IMR-90 (cell line): ENCODE data around the gene TTC21A. TPM values are rescaled to one million over a fixed set of nuclear protein-coding genes. Genes with fewer than 3 reads are reported as not detected.

Source experiments
- ATAC-seq: fragments of 200-7000 bp; cut with Tn5 transposase; 2 replicates; pipeline ENCODE4 v1.9.1; 2020; ENCODE audit warnings: low read depth, mild to moderate bottlenecking, moderate library complexity
- BruUV-seq: library from RNA; stranded (reverse); fragments of 400-500 nt; replicated peaks from 2 replicates; lab custom pipeline; 2021; lab: Mats Ljungman, UMichigan
- CTCF ChIA-PET: fragments of 300-600 bp; formaldehyde crosslinking; extraction: SDS; loops from one replicate; lab custom pipeline; 2021; ENCODE audit warnings: antibody characterized with exemption; lab: Yijun Ruan, JAX
- POLR2A ChIA-PET: fragments of 300-600 bp; sonication (Branson Sonifier 250); formaldehyde crosslinking; loops from one replicate; lab custom pipeline; 2022; ENCODE audit warnings: antibody characterized with exemption; ENCODE audit not compliant: unreplicated experiment; lab: Charles Lee
- DNase-seq: peaks from one replicate; pipeline ENCODE4 v3.0.0; 2013
- H2AFZ ChIP-seq: replicated peaks from 2 replicates; pipeline ENCODE3; 2013; ENCODE audit warnings: low read length, mild to moderate bottlenecking; ENCODE audit not compliant: poor library complexity
- H2AK5ac ChIP-seq: 2 replicates; pipeline ENCODE4 v1.6.1; 2013; ENCODE audit warnings: low read depth, low read length, inconsistent platforms
- H2AK9ac ChIP-seq: replicated peaks from 2 replicates; pipeline ENCODE3; 2013; ENCODE audit warnings: mild to moderate bottlenecking, low read depth, low read length, moderate library complexity; ENCODE audit not compliant: poor library complexity
- H2BK120ac ChIP-seq: 2 replicates; pipeline ENCODE4 v1.6.1; 2013; ENCODE audit warnings: low read depth, low read length, inconsistent platforms
- H2BK15ac ChIP-seq: 3 replicates; pipeline ENCODE4 v1.6.1; 2013; ENCODE audit warnings: low read depth, low read length, inconsistent platforms
- H2BK20ac ChIP-seq: 2 replicates; pipeline ENCODE4 v1.6.1; 2013; ENCODE audit warnings: low read depth, mild to moderate bottlenecking, inconsistent platforms, low read length, moderate library complexity
- H2BK5ac ChIP-seq: 2 replicates; pipeline ENCODE4 v1.6.1; 2013; ENCODE audit warnings: mild to moderate bottlenecking, low read depth, low read length, inconsistent platforms; ENCODE audit not compliant: poor library complexity, severe bottlenecking
- H3K14ac ChIP-seq: replicated peaks from 2 replicates; pipeline ENCODE4 v1.6.1; 2013; ENCODE audit warnings: low read depth, low read length, inconsistent platforms
- H3K18ac ChIP-seq: 2 replicates; pipeline ENCODE4 v1.6.1; 2013; ENCODE audit warnings: low read depth, low read length, control low read depth
- H3K23ac ChIP-seq: 2 replicates; pipeline ENCODE4 v1.6.1; 2013; ENCODE audit warnings: low read depth, low read length, inconsistent platforms
- H3K27ac ChIP-seq: 2 replicates; pipeline ENCODE4 v1.5.1; 2013; ENCODE audit warnings: mild to moderate bottlenecking, control low read depth, low read length; ENCODE audit not compliant: insufficient read depth
- H3K27me3 ChIP-seq: 2 replicates; pipeline ENCODE4 v1.6.1; 2013; ENCODE audit warnings: low read length; ENCODE audit not compliant: control insufficient read depth, insufficient read depth
- H3K36me3 ChIP-seq: 2 replicates; pipeline ENCODE4 v1.6.1; 2013; ENCODE audit warnings: low read length, mixed read lengths; ENCODE audit not compliant: control insufficient read depth, insufficient read depth
- H3K4ac ChIP-seq: 2 replicates; pipeline ENCODE4 v1.6.1; 2013; ENCODE audit warnings: low read depth, low read length, inconsistent platforms
- H3K4me1 ChIP-seq: 2 replicates; pipeline ENCODE4 v1.6.1; 2013; ENCODE audit warnings: low read length, mixed read lengths; ENCODE audit not compliant: control insufficient read depth, insufficient read depth
- H3K4me2 ChIP-seq: 2 replicates; pipeline ENCODE4 v1.6.1; 2013; ENCODE audit warnings: low read depth, mild to moderate bottlenecking, control low read depth, low read length, moderate library complexity
- H3K4me3 ChIP-seq: 2 replicates; pipeline ENCODE4 v1.5.1; 2013; ENCODE audit warnings: low read depth, mild to moderate bottlenecking, control low read depth, low read length, moderate library complexity; ENCODE audit not compliant: insufficient read depth
- H3K56ac ChIP-seq: 2 replicates; pipeline ENCODE4 v1.6.1; 2013; ENCODE audit warnings: low read length, inconsistent platforms; ENCODE audit not compliant: insufficient read depth; ENCODE audit errors: extremely low read depth
- H3K79me1 ChIP-seq, 2 experiments: 2 replicates each; pipeline ENCODE4 v1.6.1; 2013; ENCODE audit warnings: low read length in 2 of 2, inconsistent platforms in 1 of 2, low read depth in 1 of 2
- H3K9ac ChIP-seq: 2 replicates; pipeline ENCODE4 v1.6.1; 2013; ENCODE audit warnings: low read depth, low read length, control low read depth
- H3K9me1 ChIP-seq: 2 replicates; pipeline ENCODE4 v1.6.1; 2013; ENCODE audit warnings: low read length, inconsistent platforms; ENCODE audit not compliant: insufficient read depth
- H3K9me3 ChIP-seq: 2 replicates; pipeline ENCODE4 v1.6.1; 2013; ENCODE audit warnings: low read length; ENCODE audit not compliant: control insufficient read depth, insufficient read depth
- H4K20me1 ChIP-seq: 2 replicates; pipeline ENCODE4 v1.6.1; 2013; ENCODE audit warnings: low read length, inconsistent platforms; ENCODE audit not compliant: insufficient read depth
- H4K5ac ChIP-seq: 2 replicates; pipeline ENCODE4 v1.6.1; 2013; ENCODE audit warnings: mild to moderate bottlenecking, low read depth, low read length, control low read depth
- H4K8ac ChIP-seq, 2 experiments: 2 replicates each; pipeline ENCODE4 v1.6.1; 2013; ENCODE audit warnings: low read depth in 2 of 2, low read length in 2 of 2, control low read depth in 1 of 2, inconsistent platforms in 1 of 2
- H4K91ac ChIP-seq: 2 replicates; pipeline ENCODE4 v1.6.1; 2013; ENCODE audit warnings: low read depth, low read length, inconsistent platforms; ENCODE audit not compliant: insufficient read depth
- BHLHE40 ChIP-seq: fragments of 150-350 bp; IDR thresholded peaks from 2 replicates; pipeline ENCODE4 v1.6.1; 2016; ENCODE audit warnings: mild to moderate bottlenecking, low read depth, low read length
- CEBPB ChIP-seq: IDR thresholded peaks from 2 replicates; pipeline ENCODE4 v1.6.1; 2012; ENCODE audit warnings: low read depth, low read length, improper control_type of control experiment
- CTCF ChIP-seq: conservative IDR thresholded peaks from 2 replicates; pipeline ENCODE4 v1.5.1; 2012; ENCODE audit warnings: mild to moderate bottlenecking, low read depth, low read length, improper control_type of control experiment
- ELK1 ChIP-seq: fragments of 150-350 bp; IDR thresholded peaks from 2 replicates; pipeline ENCODE4 v1.6.1; 2016; ENCODE audit warnings: low read depth, mild to moderate bottlenecking, low read length, moderate library complexity, borderline replicate concordance
- MAFK ChIP-seq: IDR thresholded peaks from 2 replicates; pipeline ENCODE4 v1.6.1; 2012; ENCODE audit warnings: low read depth, low read length, improper control_type of control experiment
- MAZ ChIP-seq: IDR thresholded peaks from 2 replicates; pipeline ENCODE4 v1.6.1; 2012; ENCODE audit warnings: low read depth, mild to moderate bottlenecking, low read length, improper control_type of control experiment, moderate library complexity, borderline replicate concordance
- RAD21 ChIP-seq: IDR thresholded peaks from 2 replicates; pipeline ENCODE4 v1.6.1; 2012; ENCODE audit warnings: low read length, improper control_type of control experiment
- WGBS, 2 experiments: methylation state at CpG; one replicate each; pipeline versions ENCODE4 v1.1.5 to v1.1.7; 2013; ENCODE audit warnings: missing lambda C conversion rate in 2 of 2; ENCODE audit not compliant: insufficient read length in 1 of 2; ENCODE audit errors: extremely low coverage in 2 of 2; 5-methylcytosine and 5-hydroxymethylcytosine counted together
- dilution Hi-C: fragments of 300-500 bp; cut with HindIII; formaldehyde crosslinking; loops from one replicate; pipeline ENCODE4 v1.14.3; 2018; ENCODE audit warnings: low sequenced_read_pairs; ENCODE audit not compliant: unreplicated experiment
- in situ Hi-C: fragments of 300-500 bp; cut with MboI; formaldehyde crosslinking; loops from 3 replicates; pipeline ENCODE4 v1.14.3; 2019; ENCODE audit warnings: low sequenced_read_pairs, inconsistent platforms, mixed read lengths
- intact Hi-C: fragments of 100-400 bp; cut with micrococcal nuclease; formaldehyde crosslinking; loops from 2 replicates; pipeline ENCODE4 v1.10.0; 2022
- polyA plus RNA-seq, 3 experiments: library from polyadenylated mRNA; depleted of rRNA; stranded (reverse); fragments of >200 nt; gene quantifications; 2 replicates each; pipeline ENCODE4 v1.2.3, GENCODE V29; 2012; ENCODE audit warnings: low replicate concordance in 1 of 3
- total RNA-seq: library from RNA; depleted of rRNA; stranded (reverse); fragments of >200 nt; gene quantifications from 2 replicates; pipeline ENCODE4 v1.2.3, GENCODE V29; 2012

The TTC21A gene
- total and polyA plus RNA-seq, 2 of the 4 experiments (the other 2 are of a cell fraction) = 0.90 to 1.8 TPM

GRCh38 chr3:39150148-39150802, 42.8 kb downstream of the TTC21A start:
- ATAC-seq = no peak
- peak overlapping the region; percentile 46 for H3K9ac ChIP-seq
- H4K20me1 ChIP-seq = peaks cover 70% of the 10 kb centered on the region
- H3K9me1 ChIP-seq = peaks cover 35% of the 10 kb centered on the region
- peak overlapping the region; percentile 77 for H2BK5ac ChIP-seq
- H3K4ac ChIP-seq = peak overlapping the region; percentile 87
- H3K36me3 ChIP-seq = peaks cover 5% of the 10 kb centered on the region
- CTCF ChIA-PET = interaction anchor here (0.5 to 1.5 kb wide), 3 partner anchors 24 to 144 kb away, joined by 3 to 6 read pairs (median 4); no protein-coding TSS in a partner anchor
- peak overlapping the region in 1 of 2 experiments; percentile 58; a peak in 1 of 4 replicates for H4K8ac ChIP-seq
- H3K56ac ChIP-seq = peak overlapping the region; percentile 90
- H2BK15ac ChIP-seq = peak overlapping the region; percentile 73; the same call in 2 of the 3 replicates
- peak overlapping the region; percentile 10 for H2AK9ac ChIP-seq
- H3K18ac ChIP-seq = peak overlapping the region; percentile 34; the same call in 1 of the 2 replicates
- peak overlapping the region; percentile 50 for H2BK20ac ChIP-seq
- peak overlapping the region; percentile 23 for H4K5ac ChIP-seq
- POLR2A ChIA-PET = no interaction called here
- intact Hi-C loops = no loop called here
- peak overlapping the region; percentile 74 for H3K4me2 ChIP-seq
- no peak overlapping the region for H2AFZ ChIP-seq
- no TSS peak for BruUV-seq
- TF ChIP-seq RAD21 (no peak), CEBPB (no peak), ELK1 (no peak), MAFK (no peak), MAZ (no peak), CTCF (no peak), BHLHE40 (no peak)
- peak overlapping the region; percentile 9; the same call in 1 of the 2 replicates for H3K4me3 ChIP-seq
- peak overlapping the region; percentile 90 for H3K23ac ChIP-seq
- peak overlapping the region; percentile 66 for H2BK120ac ChIP-seq
- H3K27ac ChIP-seq = peak overlapping the region; percentile 74
- peak overlapping the region; percentile 88 for H2AK5ac ChIP-seq
- no peaks in the 10 kb centered on the region for H3K9me3 ChIP-seq
- in situ Hi-C loops = no loop called here
- dilution Hi-C loops = no loop called here
- WGBS, 2 experiments = no CpG with 5 or more reads among the region's 5 CpGs
- H3K27me3 ChIP-seq = no peaks in the 10 kb centered on the region
- H3K79me1 ChIP-seq = peaks cover 6 to 65% of the 10 kb centered on the region in 2 experiments; a peak in 3 of 4 replicates
- peaks cover 54% of the 10 kb centered on the region for H3K4me1 ChIP-seq
- peak overlapping the region; percentile 70 for H4K91ac ChIP-seq
- H3K14ac ChIP-seq = peak overlapping the region; percentile 82
- DNase-seq = no peak
